NCI-H524 treated with DMSO at 0.1 percent for 48 hours (cell line): ENCODE results near the gene ICAM2.
"Not testable (repeated sequence)": the region's sequence is repeated elsewhere in the genome, so short reads cannot be mapped to it uniquely, and the experiment has no call there.

Experiments
- DNase-seq: peaks from one replicate; lab custom pipeline; 2025; lab: John Stamatoyannopoulos, UW

The ICAM2 gene

GRCh38 chr17:63997341-63998048 is 22.9 kb downstream of the ICAM2 start:
- DNase-seq, result no peak

- DNase-seq, result no peak
These were observed 23.8 kb downstream of the ICAM2 start for GRCh38 chr17:63996430-63997182.

GRCh38 chr17:63995626-63996025 is 24.8 kb downstream of the ICAM2 start:
- DNase-seq, result no peak

GRCh38 chr17:63993368-63993985 is 27.0 kb downstream of the ICAM2 start:
- DNase-seq, result no peak

GRCh38 chr17:63991611-63992010 is 28.8 kb downstream of the ICAM2 start:
- no peak for DNase-seq

- DNase-seq, result no peak
These were observed 30.6 kb downstream of the ICAM2 start for GRCh38 chr17:63989622-63990345.

- no peak for DNase-seq
These were observed 31.5 kb downstream of the ICAM2 start for GRCh38 chr17:63988741-63989621.

- no peak for DNase-seq
These were observed 32.3 kb downstream of the ICAM2 start for GRCh38 chr17:63988127-63988478.

GRCh38 chr17:63987221-63988126 is 33.0 kb downstream of the ICAM2 start:
- DNase-seq, result no peak

GRCh38 chr17:63986821-63987220 is 33.6 kb downstream of the ICAM2 start:
- DNase-seq, result no peak

- DNase-seq, result no peak
These were observed 34.9 kb downstream of the ICAM2 start for GRCh38 chr17:63985387-63986140.

- DNase-seq, result no peak
These were observed 35.6 kb downstream of the ICAM2 start for GRCh38 chr17:63984651-63985386.

GRCh38 chr17:63984236-63984635 is 36.2 kb downstream of the ICAM2 start:
- DNase-seq, result no peak

GRCh38 chr17:63983320-63983719 is 37.1 kb downstream of the ICAM2 start:
- no peak for DNase-seq

GRCh38 chr17:63982641-63983040 is 37.8 kb downstream of the ICAM2 start:
- DNase-seq, result not testable (repeated sequence)

- no peak for DNase-seq
These were observed 41.9 kb downstream of the ICAM2 start for GRCh38 chr17:63978272-63979200.

- no peak for DNase-seq
These were observed 43.7 kb downstream of the ICAM2 start for GRCh38 chr17:63976702-63977101.

- DNase-seq, result no peak
These were observed 44.8 kb downstream of the ICAM2 start for GRCh38 chr17:63975541-63976092.
